OCI-LY7 (cell line): ENCODE measurements around the gene ARHGAP26. TPM values are rescaled to one million over a fixed set of nuclear protein-coding genes. Genes with fewer than 3 reads are reported as not detected.

ENCODE experiments used
- BruUV-seq: library from RNA; stranded (reverse); fragments of 400-500 nt; replicated peaks from 2 replicates; lab custom pipeline; 2021; lab: Mats Ljungman, UMichigan
- CTCF ChIA-PET: fragments of 300-600 bp; sonication (Branson Sonifier 250); formaldehyde crosslinking; loops from one replicate; lab custom pipeline; 2022; ENCODE audit warnings: antibody characterized with exemption; ENCODE audit not compliant: unreplicated experiment; lab: Charles Lee
- POLR2A ChIA-PET: fragments of 300-600 bp; sonication (Branson Sonifier 250); formaldehyde crosslinking; loops from one replicate; lab custom pipeline; 2022; ENCODE audit warnings: antibody characterized with exemption; lab: Charles Lee
- DNase-seq: peaks from one replicate; pipeline ENCODE4 v3.0.0-alpha.2; 2015; ENCODE audit warnings: low spot score
- H2AFZ ChIP-seq: fragments of 200-600 bp; sonication (generic), shearing (Covaris generic); 2 replicates; pipeline ENCODE4 v1.6.1; 2014; ENCODE audit warnings: mild to moderate bottlenecking, antibody characterized with exemption, low read length, moderate library complexity
- H3K27ac ChIP-seq: fragments of 200-600 bp; sonication (generic); 2 replicates; pipeline ENCODE4 v1.5.1; 2014; ENCODE audit warnings: mixed run types, low read depth, mild to moderate bottlenecking, moderate library complexity, low read length, inconsistent platforms; ENCODE audit not compliant: poor library complexity, severe bottlenecking
- H3K36me3 ChIP-seq: fragments of 200-600 bp; sonication (generic); 2 replicates; pipeline ENCODE4 v1.6.1; 2014; ENCODE audit warnings: mild to moderate bottlenecking, antibody characterized with exemption, low read length, moderate library complexity, mixed read lengths; ENCODE audit not compliant: insufficient read depth
- H3K4me1 ChIP-seq: fragments of 200-600 bp; sonication (generic); 2 replicates; pipeline ENCODE4 v1.5.1; 2014; ENCODE audit warnings: mild to moderate bottlenecking, low read length; ENCODE audit not compliant: insufficient read depth, poor library complexity, severe bottlenecking
- H3K4me2 ChIP-seq: fragments of 200-600 bp; sonication (generic); 2 replicates; pipeline ENCODE4 v1.6.1; 2014; ENCODE audit warnings: mild to moderate bottlenecking, low read length
- H3K4me3 ChIP-seq: fragments of 200-600 bp; sonication (generic); 2 replicates; pipeline ENCODE4 v1.5.1; 2014; ENCODE audit warnings: mild to moderate bottlenecking, low read depth, low read length; ENCODE audit not compliant: poor library complexity, severe bottlenecking
- H3K79me2 ChIP-seq: fragments of 200-600 bp; sonication (generic); 2 replicates; pipeline ENCODE4 v1.6.1; 2016; ENCODE audit warnings: low read depth, mild to moderate bottlenecking, low read length, moderate library complexity, mixed read lengths; ENCODE audit not compliant: insufficient read depth
- H3K9me2 ChIP-seq: fragments of 200-600 bp; sonication (generic); 2 replicates; pipeline ENCODE4 v1.6.1; 2016; ENCODE audit warnings: mild to moderate bottlenecking, low read length, mixed read lengths; ENCODE audit not compliant: insufficient read depth
- H3K9me3 ChIP-seq: fragments of 200-600 bp; sonication (generic); 2 replicates; pipeline ENCODE4 v1.6.1; 2014; ENCODE audit warnings: mild to moderate bottlenecking, mixed run types, low read length, mixed read lengths
- H4K20me1 ChIP-seq: fragments of 200-600 bp; sonication (generic); 2 replicates; pipeline ENCODE4 v1.6.1; 2014; ENCODE audit warnings: mild to moderate bottlenecking, antibody characterized with exemption, low read length, moderate library complexity, mixed read lengths; ENCODE audit not compliant: insufficient read depth
- EZH2phosphoT487 ChIP-seq: fragments of 200-600 bp; sonication (generic); IDR thresholded peaks from 2 replicates; pipeline ENCODE4 v1.6.1; 2018; ENCODE audit warnings: low read depth, borderline replicate concordance, mild to moderate bottlenecking, mixed run types, antibody characterized with exemption, low read length, moderate library complexity, mixed read lengths
- intact Hi-C: fragments of 100-400 bp; cut with micrococcal nuclease; formaldehyde crosslinking; loops from one replicate; pipeline ENCODE4 v1.10.0; 2022; ENCODE audit not compliant: unreplicated experiment
- total RNA-seq, 2 experiments: library from RNA; depleted of rRNA in 1 of 2; stranded (reverse); fragments of >200 nt in 1 of 2; shearing (Covaris generic) in 1 of 2; gene quantifications; 2 replicates each; pipeline ENCODE4 v1.2.3, GENCODE V29; 2014 to 2022
- TF ChIP-seq, protein P1 (sequence below): fragments of 200-600 bp; sonication (generic); conservative IDR thresholded peaks from 2 replicates; pipeline ENCODE4 v1.5.1; 2014; ENCODE audit warnings: mild to moderate bottlenecking, antibody characterized with exemption, low read length, moderate library complexity, mixed read lengths

Gene ARHGAP26
- total RNA-seq, 2 experiments from 2014 or later, result 7.0 to 19.1 TPM

DNA sequence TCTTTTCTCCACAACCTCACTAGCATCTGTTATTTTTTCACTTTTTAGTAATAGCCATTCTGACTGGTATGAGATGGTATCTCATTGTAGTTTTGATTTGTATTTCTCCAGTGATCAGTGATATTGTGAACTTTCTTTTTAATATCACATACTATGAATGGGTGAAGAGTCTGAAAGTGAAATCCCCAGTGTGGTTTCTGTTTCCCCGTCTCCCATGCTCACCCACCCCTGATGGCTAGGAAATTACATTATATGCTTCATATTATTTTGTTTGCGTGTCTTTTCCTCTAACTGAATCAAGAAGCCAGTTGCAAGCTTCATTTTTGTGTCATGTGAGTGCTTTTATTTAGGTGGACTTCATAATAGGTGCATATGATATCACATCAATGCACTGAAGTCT lies 171.1 kb downstream of the ARHGAP26 start:
- Histone ChIP-seq H3K36me3 (no peaks in the 10 kb centered on the region), H3K79me2 (no peaks in the 10 kb centered on the region), H3K4me2 (no peak overlapping the region), H3K4me3 (no peak overlapping the region), H2AFZ (no peak overlapping the region), H4K20me1 (no peaks in the 10 kb centered on the region; the same call in 1 of the 2 replicates), H3K9me2 (no peaks in the 10 kb centered on the region), H3K27ac (no peak overlapping the region), H3K9me3 (no peaks in the 10 kb centered on the region), H3K4me1 (no peaks in the 10 kb centered on the region)
- intact Hi-C loops, result no loop called here
- ChIA-PET CTCF (no interaction called here), POLR2A (no interaction called here)
- no peak for DNase-seq
- BruUV-seq, result no TSS peak
- TF ChIP-seq EZH2phosphoT487, result no peak
- TF ChIP-seq, protein P1, sequence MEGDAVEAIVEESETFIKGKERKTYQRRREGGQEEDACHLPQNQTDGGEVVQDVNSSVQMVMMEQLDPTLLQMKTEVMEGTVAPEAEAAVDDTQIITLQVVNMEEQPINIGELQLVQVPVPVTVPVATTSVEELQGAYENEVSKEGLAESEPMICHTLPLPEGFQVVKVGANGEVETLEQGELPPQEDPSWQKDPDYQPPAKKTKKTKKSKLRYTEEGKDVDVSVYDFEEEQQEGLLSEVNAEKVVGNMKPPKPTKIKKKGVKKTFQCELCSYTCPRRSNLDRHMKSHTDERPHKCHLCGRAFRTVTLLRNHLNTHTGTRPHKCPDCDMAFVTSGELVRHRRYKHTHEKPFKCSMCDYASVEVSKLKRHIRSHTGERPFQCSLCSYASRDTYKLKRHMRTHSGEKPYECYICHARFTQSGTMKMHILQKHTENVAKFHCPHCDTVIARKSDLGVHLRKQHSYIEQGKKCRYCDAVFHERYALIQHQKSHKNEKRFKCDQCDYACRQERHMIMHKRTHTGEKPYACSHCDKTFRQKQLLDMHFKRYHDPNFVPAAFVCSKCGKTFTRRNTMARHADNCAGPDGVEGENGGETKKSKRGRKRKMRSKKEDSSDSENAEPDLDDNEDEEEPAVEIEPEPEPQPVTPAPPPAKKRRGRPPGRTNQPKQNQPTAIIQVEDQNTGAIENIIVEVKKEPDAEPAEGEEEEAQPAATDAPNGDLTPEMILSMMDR, result no peak

DNA sequence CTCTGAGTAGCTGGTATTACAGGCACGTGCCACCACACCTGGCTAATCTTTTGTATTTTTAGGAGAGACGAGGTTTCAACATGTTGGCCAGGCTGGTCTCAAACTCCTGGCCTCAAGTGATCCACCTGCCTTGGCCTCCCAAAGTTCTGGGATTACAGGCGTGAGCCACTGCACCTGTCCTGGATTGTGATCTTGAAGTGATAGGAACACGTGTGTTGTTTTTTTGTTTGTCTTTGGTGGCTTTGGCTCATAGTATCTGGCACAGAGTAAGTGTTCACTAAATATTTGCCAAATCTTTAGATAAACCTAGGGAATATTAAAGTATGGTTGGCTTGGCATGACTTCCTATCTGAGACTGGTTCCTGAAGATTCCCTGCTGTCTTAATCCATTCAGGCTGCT lies 172.7 kb downstream of the ARHGAP26 start:
- ChIA-PET POLR2A (no interaction called here), CTCF (no interaction called here)
- Histone ChIP-seq H3K36me3 (no peaks in the 10 kb centered on the region), H2AFZ (no peak overlapping the region), H3K4me3 (no peak overlapping the region), H3K4me1 (no peaks in the 10 kb centered on the region), H3K79me2 (no peaks in the 10 kb centered on the region), H3K9me3 (no peaks in the 10 kb centered on the region), H3K4me2 (no peak overlapping the region), H4K20me1 (no peaks in the 10 kb centered on the region; the same call in 1 of the 2 replicates), H3K9me2 (no peaks in the 10 kb centered on the region), H3K27ac (no peak overlapping the region)
- no TSS peak for BruUV-seq
- intact Hi-C loops, result no loop called here
- TF ChIP-seq EZH2phosphoT487, result no peak
- TF ChIP-seq, protein P1, result no peak
- no peak for DNase-seq

DNA sequence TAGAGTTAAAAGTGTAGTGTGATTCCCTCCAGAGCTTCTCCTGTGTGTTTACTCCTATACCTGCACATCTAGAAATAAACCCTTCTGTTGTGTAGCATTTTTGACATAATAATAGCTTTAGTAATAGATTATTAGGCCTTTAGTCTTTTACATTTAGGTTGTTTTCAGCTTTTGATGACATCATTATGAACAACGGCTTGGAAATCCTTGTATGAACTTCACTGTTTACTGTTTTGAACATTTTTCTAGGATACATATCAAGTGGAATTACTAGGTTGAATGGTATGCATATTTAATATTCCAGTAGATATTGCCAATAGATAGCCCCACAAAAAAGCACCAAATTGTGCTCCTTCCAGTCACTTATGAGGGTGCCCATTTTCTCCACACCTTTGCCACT lies 174.0 kb downstream of the ARHGAP26 start:
- intact Hi-C loops, result no loop called here
- H4K20me1 ChIP-seq, result no peaks in the 10 kb centered on the region; the same call in 1 of the 2 replicates
- ChIA-PET POLR2A (no interaction called here), CTCF (no interaction called here)
- no peak overlapping the region for H3K4me3 ChIP-seq
- no peaks in the 10 kb centered on the region for H3K4me1 ChIP-seq
- H3K4me2 ChIP-seq, result no peak overlapping the region
- no peaks in the 10 kb centered on the region for H3K36me3 ChIP-seq
- H3K9me3 ChIP-seq, result no peaks in the 10 kb centered on the region
- no TSS peak for BruUV-seq
- TF ChIP-seq, protein P1, result no peak
- TF ChIP-seq EZH2phosphoT487, result no peak
- DNase-seq, result no peak
- H3K9me2 ChIP-seq, result no peaks in the 10 kb centered on the region
- H2AFZ ChIP-seq, result no peak overlapping the region
- no peak overlapping the region for H3K27ac ChIP-seq
- H3K79me2 ChIP-seq, result no peaks in the 10 kb centered on the region
